Lower leg skin (tissue), 4 donors: ENCODE results near the gene RUFY3. TPM values are rescaled to one million over a fixed set of nuclear protein-coding genes. Genes with fewer than 3 reads are reported as not detected.

ENCODE experiments used
- total RNA-seq, 4 donors: library from RNA; depleted of rRNA; stranded (reverse); fragments of >200 nt; gene quantifications; one replicate each; pipeline ENCODE4 v1.1.0, GENCODE V29; 2016

The RUFY3 gene
- total RNA-seq, 4 donors from 2014 or later, result 54.2 to 88.9 (median 65.7) TPM

Other genes starting within 250 kb of the RUFY3 start
- gene MUC7, start 249.8 kb upstream of the RUFY3 start, total RNA-seq, result 1 to 10 TPM in 2 of 4 donors, under 1 TPM in 2; 0.21 to 7.3 (median 1.7) TPM
- gene AMTN, start 203.4 kb upstream of the RUFY3 start, total RNA-seq, result 1 to 10 TPM in 2 of 4 donors, under 1 TPM in 1, not detected in 1; 0.26 to 1.9 (median 1.3) TPM
- gene AMBN, start 129.7 kb upstream of the RUFY3 start, total RNA-seq, result under 1 TPM in 1 of 4 donors, not detected in 3; 0.68 TPM
- gene ENAM, start 93.2 kb upstream of the RUFY3 start, total RNA-seq, result under 1 TPM in 1 of 4 donors, not detected in 3; 0.06 TPM
- 1 to 10 TPM; 1.7 to 5.9 (median 2.4) TPM for gene JCHAIN, start 55.5 kb upstream of the RUFY3 start, total RNA-seq
- gene UTP3, start 33.4 kb upstream of the RUFY3 start, total RNA-seq, result 10 to 100 TPM; 12.6 to 32.8 (median 17.6) TPM
- 10 to 100 TPM; 38.6 to 56.9 (median 55.4) TPM for gene GRSF1, start 117.9 kb downstream of the RUFY3 start, total RNA-seq
- 10 to 100 TPM in 3 of 4 donors, 1 to 10 TPM in 1; 8.6 to 14.6 (median 12.2) TPM for gene MOB1B, start 180.4 kb downstream of the RUFY3 start, total RNA-seq